Measurements from ENCODE around the gene DNAJC4.

Gene DNAJC4

GRCh38 chr11:64230985-64231365, 627 bp downstream of the DNAJC4 start:
- no peak for FAIRE-seq

- no peak for FAIRE-seq
Measured at GRCh38 chr11:64231546-64231945, 1.2 kb downstream of the DNAJC4 start.

- no peak for FAIRE-seq
Measured at GRCh38 chr11:64232182-64232966, 2.0 kb downstream of the DNAJC4 start.

- no peak for FAIRE-seq
Measured at GRCh38 chr11:64232967-64233315, 2.6 kb downstream of the DNAJC4 start.

- no peak for FAIRE-seq
Measured at GRCh38 chr11:64233913-64234586, 3.7 kb downstream of the DNAJC4 start, which contains the start of gene VEGFB. Gene VEGFB, plus strand, starts transcription at chr11:64234584. Its CDS starts 250 bp downstream, at chr11:64234834.

GRCh38 chr11:64234647-64235379, 4.5 kb downstream of the DNAJC4 start:
- FAIRE-seq, result no peak

GRCh38 chr11:64235437-64236161, 5.3 kb downstream of the DNAJC4 start:
- FAIRE-seq, result no peak

- FAIRE-seq, result no peak
Measured at GRCh38 chr11:64237484-64237951, 7.2 kb downstream of the DNAJC4 start.

- no peak for FAIRE-seq
Measured at GRCh38 chr11:64238076-64238475, 7.7 kb downstream of the DNAJC4 start.

- no peak for FAIRE-seq
Measured at GRCh38 chr11:64238999-64239398, 8.7 kb downstream of the DNAJC4 start.

- no peak for FAIRE-seq
Measured at GRCh38 chr11:64239662-64240434, 9.5 kb downstream of the DNAJC4 start.

- FAIRE-seq, result no peak
Measured at GRCh38 chr11:64240435-64241240, 10.3 kb downstream of the DNAJC4 start, which contains the start of gene FKBP2. Gene FKBP2, plus strand, starts transcription at chr11:64241095. Its CDS starts 1,293 bp downstream, at chr11:64242388.

- FAIRE-seq, result peak; percentile 75
Measured at GRCh38 chr11:64241241-64241490, 10.8 kb downstream of the DNAJC4 start.

- FAIRE-seq, result no peak
Measured at GRCh38 chr11:64241491-64242374, 11.4 kb downstream of the DNAJC4 start.

- FAIRE-seq, result no peak
Measured at GRCh38 chr11:64243236-64243854, 13.0 kb downstream of the DNAJC4 start.

- no peak for FAIRE-seq
Measured at GRCh38 chr11:64244107-64244506, 13.8 kb downstream of the DNAJC4 start.

- FAIRE-seq, result no peak
Measured at GRCh38 chr11:64244966-64245365, 14.6 kb downstream of the DNAJC4 start.

GRCh38 chr11:64245401-64245796, 15.1 kb downstream of the DNAJC4 start:
- FAIRE-seq, result no peak

GRCh38 chr11:64245797-64246620, 15.7 kb downstream of the DNAJC4 start:
- FAIRE-seq, result no peak

Data from TTC549 (cell line).